GM12892 (cell line): Measurements from ENCODE around the gene MEN1.

Experiments
- DNase-seq: peaks from one replicate; pipeline ENCODE4 v3.0.0; 2011; ENCODE audit not compliant: insufficient read length
- FAIRE-seq: peaks from 2 replicates; lab custom pipeline; 2011; peaks lifted over from hg19 to GRCh38; lab: Jason Lieb, UNC
- POLR2A ChIP-seq: IDR thresholded peaks from 2 replicates; pipeline ENCODE4 v1.6.1; 2011; ENCODE audit warnings: low read depth, low read length, control low read depth
- POLR2AphosphoS5 ChIP-seq: IDR thresholded peaks from 2 replicates; pipeline ENCODE4 v1.6.1; 2011; ENCODE audit warnings: low read depth, low read length, control low read depth
- TAF1 ChIP-seq: IDR thresholded peaks from 2 replicates; pipeline ENCODE4 v1.6.1; 2011; ENCODE audit warnings: low read depth, mild to moderate bottlenecking, control low read depth, low read length, borderline replicate concordance

The MEN1 gene

GRCh38 chr11:64836448-64837072 is 26.2 kb upstream of the MEN1 start:
- FAIRE-seq = no peak

GRCh38 chr11:64835616-64836447 is 25.5 kb upstream of the MEN1 start:
- DNase-seq (no peak), FAIRE-seq (no peak)
- TF ChIP-seq POLR2AphosphoS5 = no peak

More at GRCh38 chr11:64836448-64837072, 26.2 kb upstream of the MEN1 start:
- TF ChIP-seq POLR2A (no peak), TAF1 (no peak), POLR2AphosphoS5 (no peak)
- no peak for DNase-seq

DNA sequence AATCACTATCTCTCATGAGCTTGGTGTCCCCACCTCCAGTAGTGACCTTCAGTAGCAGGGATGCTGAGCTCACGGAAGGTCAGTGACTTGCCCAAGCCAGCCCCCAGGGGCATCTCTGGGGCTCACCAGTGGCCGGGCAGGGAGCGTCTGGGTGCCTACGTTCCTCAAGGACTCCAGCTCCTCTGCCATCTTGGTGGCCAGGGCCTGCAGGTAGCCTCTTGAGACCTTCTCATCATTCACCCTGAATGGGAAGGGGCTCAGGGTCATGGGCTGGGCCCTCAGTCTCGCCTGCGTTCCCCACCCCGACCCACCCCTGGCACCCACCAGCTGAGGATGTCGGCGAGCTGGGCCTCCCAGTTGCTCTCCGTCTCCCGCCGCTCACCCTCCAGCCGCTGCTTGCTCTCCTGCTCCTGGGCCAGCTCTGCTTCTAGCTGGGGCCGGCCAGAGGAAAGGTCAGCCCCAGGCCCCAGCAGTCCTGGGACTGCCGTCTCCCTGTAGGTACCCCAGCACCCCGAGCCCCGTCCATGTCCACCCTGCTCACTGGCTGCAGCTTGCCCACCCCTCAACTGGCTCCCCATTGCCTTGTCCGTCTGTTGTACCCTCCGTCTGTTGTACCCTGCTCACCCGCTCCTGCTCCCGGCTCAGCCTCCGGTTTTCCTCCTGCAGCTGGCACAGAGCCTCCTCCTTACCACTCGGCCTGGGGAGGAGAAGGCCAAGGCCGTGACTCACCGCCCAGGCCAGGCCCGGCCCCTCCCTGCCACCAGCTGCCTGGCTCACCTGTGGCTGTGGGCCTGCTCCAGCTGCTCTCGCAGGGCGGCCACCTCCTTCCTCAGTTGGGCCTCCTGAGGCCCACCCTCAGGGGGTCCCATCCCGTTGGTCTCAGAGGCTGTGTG is 24.6 kb upstream of the MEN1 start:
- TF ChIP-seq TAF1 = no peak
- no peak for TF ChIP-seq POLR2A
- TF ChIP-seq POLR2AphosphoS5 = no peak
- DNase-seq (no peak), FAIRE-seq (no peak)

DNA sequence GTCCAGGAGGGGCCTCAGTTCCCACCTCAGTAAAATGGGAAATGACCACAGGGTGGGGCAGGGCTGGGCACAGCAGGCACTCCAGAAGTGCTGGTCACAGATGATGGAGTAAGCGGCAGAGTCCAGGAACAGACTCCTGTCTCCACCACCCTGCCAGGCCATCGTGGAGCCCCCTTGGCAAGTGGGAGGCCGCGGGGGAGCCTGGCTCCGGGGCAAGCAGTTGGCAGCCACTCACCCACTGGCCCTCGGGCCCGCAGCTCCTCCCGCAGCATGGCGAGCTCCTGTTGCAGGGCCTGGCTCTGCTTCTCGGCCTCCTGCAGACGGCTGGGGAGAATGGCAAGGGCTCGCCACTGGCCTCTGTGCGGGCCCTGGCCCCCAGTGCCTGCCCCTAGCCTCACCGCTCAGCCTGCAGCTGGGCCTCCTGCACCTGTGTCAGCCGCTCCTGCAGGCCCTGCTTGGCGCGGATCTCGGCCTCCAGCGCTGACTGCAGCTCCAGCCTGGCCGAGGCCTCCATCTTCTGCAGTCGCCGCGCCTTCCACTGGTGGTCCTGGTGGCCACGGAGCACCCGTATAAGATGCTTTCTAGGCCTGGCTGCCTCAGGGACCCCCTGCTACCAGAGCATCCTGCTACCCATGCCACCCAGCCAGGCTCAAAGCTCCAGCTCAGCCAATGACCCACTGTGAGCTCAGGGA is 23.8 kb upstream of the MEN1 start:
- FAIRE-seq = no peak
- DNase-seq = no peak
- TF ChIP-seq POLR2A (no peak), POLR2AphosphoS5 (no peak), TAF1 (no peak)

DNA sequence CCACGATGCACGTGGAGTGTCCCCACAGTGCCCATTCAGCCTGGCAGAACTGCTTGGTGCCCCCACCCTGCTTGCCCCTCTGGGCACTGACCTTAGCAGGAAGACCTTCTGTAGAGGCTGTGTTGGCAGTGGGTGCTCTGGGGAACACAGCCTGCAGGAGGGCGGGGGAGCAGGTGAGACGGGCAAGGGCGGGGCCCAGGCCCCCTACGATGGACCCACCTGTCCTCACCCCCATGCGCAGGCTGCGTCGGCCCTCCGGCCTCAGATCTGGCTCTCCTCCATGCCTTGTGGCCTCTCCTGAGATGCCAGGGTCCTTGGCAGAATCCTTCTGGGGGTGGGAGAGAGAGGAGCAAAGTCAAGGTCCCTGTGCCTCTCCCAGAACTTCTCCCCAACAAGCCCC is 23.2 kb upstream of the MEN1 start:
- FAIRE-seq (no peak), DNase-seq (no peak)
- TF ChIP-seq POLR2AphosphoS5 = no peak
- TF ChIP-seq POLR2A = no peak
- no peak for TF ChIP-seq TAF1

DNA sequence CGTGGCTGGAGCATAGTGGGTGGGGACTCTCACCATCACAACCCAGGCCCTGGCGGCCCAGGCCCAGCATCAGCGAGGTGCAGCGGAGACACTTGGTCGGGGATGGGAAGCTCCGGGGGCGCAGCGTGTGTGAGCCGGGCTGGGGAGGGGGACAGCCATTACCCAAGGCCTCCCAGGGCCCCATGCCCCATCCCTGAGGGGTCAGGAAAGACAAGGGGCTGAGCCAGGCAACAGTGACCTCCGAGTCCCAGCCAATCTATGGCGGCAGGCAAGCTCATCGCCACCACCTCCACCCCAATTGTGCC is 22.8 kb upstream of the MEN1 start:
- no peak for DNase-seq
- no peak for FAIRE-seq
- TF ChIP-seq POLR2AphosphoS5 (no peak), POLR2A (no peak), TAF1 (no peak)

DNA sequence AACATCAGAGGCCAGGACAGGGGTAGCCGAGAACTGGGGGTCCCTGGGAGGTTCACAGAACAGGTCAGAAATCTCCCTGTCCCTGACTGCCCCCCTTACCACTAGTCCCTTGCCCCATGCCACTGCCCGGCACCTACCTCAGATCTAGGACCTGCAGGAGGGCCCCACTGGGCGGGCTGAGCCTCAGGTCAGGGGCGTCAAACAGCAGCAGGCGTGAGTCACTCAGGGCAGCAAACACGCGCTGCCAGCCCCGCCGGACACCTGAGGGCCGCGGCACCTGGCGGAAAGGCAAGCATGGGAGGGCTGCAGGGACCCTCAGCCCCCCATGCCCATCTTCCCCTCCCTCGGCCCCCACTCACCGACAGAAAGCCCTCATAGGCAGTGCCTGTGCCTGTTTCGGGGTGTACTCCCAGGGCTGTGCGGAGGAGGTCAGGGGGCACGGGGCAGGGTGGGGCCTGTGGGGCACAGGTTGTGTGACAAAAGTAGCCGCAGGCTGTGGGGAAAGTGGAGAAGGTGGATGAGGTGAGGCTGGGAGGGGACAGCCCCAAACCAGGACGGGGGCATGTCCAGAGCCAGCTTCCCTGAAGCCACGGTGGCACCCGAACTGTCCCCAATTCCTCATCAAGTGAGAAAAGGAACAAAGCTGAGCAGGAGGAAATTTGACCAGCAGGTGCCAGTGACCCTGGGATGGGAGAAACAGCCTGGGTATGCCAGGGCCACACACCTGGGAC is 22.3 kb upstream of the MEN1 start:
- no peak for FAIRE-seq
- no peak for TF ChIP-seq POLR2A
- no peak for TF ChIP-seq POLR2AphosphoS5
- TF ChIP-seq TAF1 = no peak
- DNase-seq = no peak

- TF ChIP-seq POLR2A (no peak), TAF1 (no peak), POLR2AphosphoS5 (no peak)
- FAIRE-seq (no peak), DNase-seq (no peak)
These were observed 21.1 kb upstream of the MEN1 start for GRCh38 chr11:64831411-64831891.

GRCh38 chr11:64829536-64830251 is 19.3 kb upstream of the MEN1 start:
- no peak for DNase-seq
- FAIRE-seq = no peak
- TF ChIP-seq POLR2A (no peak), TAF1 (no peak), POLR2AphosphoS5 (no peak)

DNA sequence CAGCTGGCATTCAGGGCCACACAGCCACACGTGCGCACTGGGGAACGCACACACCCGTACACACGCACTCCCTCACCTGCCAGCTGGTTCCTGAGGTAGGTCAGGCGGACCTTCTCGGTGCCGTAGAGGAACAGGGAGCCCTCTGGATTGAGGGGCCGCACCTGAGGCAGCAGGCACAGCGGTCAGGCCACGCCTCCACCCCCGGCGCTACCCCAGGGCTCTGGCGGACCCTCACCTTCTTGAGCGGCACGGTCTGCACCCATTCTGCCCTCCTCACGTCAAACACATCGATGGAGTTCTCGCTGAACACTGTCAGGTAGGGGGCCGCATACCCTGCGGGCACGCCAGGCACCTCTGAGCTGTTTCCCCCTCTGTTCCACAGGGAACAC is 17.1 kb upstream of the MEN1 start:
- TF ChIP-seq TAF1 = no peak
- TF ChIP-seq POLR2AphosphoS5 = no peak
- no peak for TF ChIP-seq POLR2A
- FAIRE-seq = no peak
- DNase-seq = no peak
